ENCODE results near the gene LRRC8D.

GRCh38 chr1:89941110-89941766 is 120.4 kb downstream of the LRRC8D start:
- TF ChIP-seq POLR2A (IDR thresholded peaks at IDR 0.05; ENCODE audit: low read depth, low read length), result no peak
- TF ChIP-seq POLR2AphosphoS5 (IDR thresholded peaks at IDR 0.05; ENCODE audit: low read depth, low read length), result no peak
- TF ChIP-seq TAF1 (IDR thresholded peaks at IDR 0.05; ENCODE audit: borderline replicate concordance, low read depth, low read length), result no peak

Data from GM12892 (cell line).